ENCODE measurements around the gene LINGO3.

DNA sequence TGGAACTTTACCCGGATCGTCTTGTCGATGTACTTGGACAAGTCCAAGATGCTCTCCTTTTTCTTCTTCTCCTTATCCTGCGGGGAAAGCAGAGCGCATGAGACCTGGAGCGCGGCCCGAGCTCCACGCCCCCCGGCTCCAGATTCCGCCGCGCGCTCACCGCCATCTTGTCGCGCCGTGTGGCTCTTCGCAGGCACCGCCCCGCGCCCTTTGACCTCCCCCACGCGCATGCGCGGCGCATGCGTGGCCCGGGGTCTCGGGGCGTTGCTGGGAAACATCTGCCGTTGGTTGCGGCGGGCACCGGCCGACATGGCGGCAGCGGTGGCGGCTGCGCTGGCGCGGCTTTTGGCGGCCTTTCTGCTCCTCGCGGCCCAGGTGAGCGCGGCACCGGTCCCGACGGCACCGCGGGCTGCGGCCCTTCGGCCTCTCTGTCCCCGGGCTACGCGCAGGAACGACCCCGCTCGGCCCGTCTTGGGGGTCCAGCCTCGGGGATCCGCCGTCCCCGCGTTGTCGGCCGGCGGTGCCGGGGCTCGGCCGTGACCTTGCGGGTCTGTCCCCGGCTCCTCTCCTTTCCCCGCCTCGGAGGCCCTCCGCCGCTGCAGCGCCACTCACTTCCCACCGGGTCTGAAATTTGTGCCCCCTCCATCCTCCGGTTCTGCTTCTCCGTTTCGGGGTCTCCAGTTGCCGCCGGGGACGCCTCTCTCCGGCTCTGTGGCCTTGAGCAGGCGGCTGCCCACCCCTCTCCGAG is 20.6 kb upstream of the LINGO3 start, which contains the start of the genes LSM7 and SPPL2B:
- TF ChIP-seq EZH2 (IDR thresholded peaks at IDR 0.05) (no peak), POLR2AphosphoS5 (IDR thresholded peaks at IDR 0.05; ENCODE audit: borderline replicate concordance, low read depth, low read length) (peak; percentile 93)
